ENCODE results near the gene PFDN6.
A peak's percentile ranks its signal among the peaks of the same experiment; 100 is the strongest.

Gene PFDN6

GRCh38 chr6:33289784-33290315 is 449 bp downstream of the PFDN6 start:
- H3K4me3 ChIP-seq (ENCODE audit: low read length), result peak overlapping the region; percentile 97
- no peak for TF ChIP-seq CTCF (IDR thresholded peaks at IDR 0.05; ENCODE audit: insufficient read depth, low read depth, low read length, missing control alignments)
- no peak for DNase-seq (ENCODE audit: low read depth)

- peak overlapping the region; percentile 97 for H3K4me3 ChIP-seq (ENCODE audit: low read length)
- TF ChIP-seq CTCF (IDR thresholded peaks at IDR 0.05; ENCODE audit: insufficient read depth, low read depth, low read length, missing control alignments), result no peak
- DNase-seq (ENCODE audit: low read depth), result no peak
Observed at GRCh38 chr6:33290459-33290858, 1.1 kb downstream of the PFDN6 start.

- no peak for TF ChIP-seq CTCF (IDR thresholded peaks at IDR 0.05; ENCODE audit: insufficient read depth, low read depth, low read length, missing control alignments)
- no peak overlapping the region for H3K4me3 ChIP-seq (ENCODE audit: low read length)
- DNase-seq (ENCODE audit: low read depth), result no peak
Observed at GRCh38 chr6:33292996-33293682, 3.7 kb downstream of the PFDN6 start.

- H3K4me3 ChIP-seq (ENCODE audit: low read length), result no peak overlapping the region
- no peak for TF ChIP-seq CTCF (IDR thresholded peaks at IDR 0.05; ENCODE audit: insufficient read depth, low read depth, low read length, missing control alignments)
- DNase-seq (ENCODE audit: low read depth), result no peak
Observed at GRCh38 chr6:33294086-33294823, 4.9 kb downstream of the PFDN6 start.

GRCh38 chr6:33295621-33296369 is 6.4 kb downstream of the PFDN6 start:
- no peak for DNase-seq (ENCODE audit: low read depth)
- no peak overlapping the region for H3K4me3 ChIP-seq (ENCODE audit: low read length)
- TF ChIP-seq CTCF (IDR thresholded peaks at IDR 0.05; ENCODE audit: insufficient read depth, low read depth, low read length, missing control alignments), result no peak

- TF ChIP-seq CTCF (IDR thresholded peaks at IDR 0.05; ENCODE audit: insufficient read depth, low read depth, low read length, missing control alignments), result no peak
- peak overlapping the region; percentile 98 for H3K4me3 ChIP-seq (ENCODE audit: low read length)
- no peak for DNase-seq (ENCODE audit: low read depth)
Observed at GRCh38 chr6:33296797-33297405, 7.5 kb downstream of the PFDN6 start.
